ENCODE results near the gene BYSL.

Gene BYSL

DNA sequence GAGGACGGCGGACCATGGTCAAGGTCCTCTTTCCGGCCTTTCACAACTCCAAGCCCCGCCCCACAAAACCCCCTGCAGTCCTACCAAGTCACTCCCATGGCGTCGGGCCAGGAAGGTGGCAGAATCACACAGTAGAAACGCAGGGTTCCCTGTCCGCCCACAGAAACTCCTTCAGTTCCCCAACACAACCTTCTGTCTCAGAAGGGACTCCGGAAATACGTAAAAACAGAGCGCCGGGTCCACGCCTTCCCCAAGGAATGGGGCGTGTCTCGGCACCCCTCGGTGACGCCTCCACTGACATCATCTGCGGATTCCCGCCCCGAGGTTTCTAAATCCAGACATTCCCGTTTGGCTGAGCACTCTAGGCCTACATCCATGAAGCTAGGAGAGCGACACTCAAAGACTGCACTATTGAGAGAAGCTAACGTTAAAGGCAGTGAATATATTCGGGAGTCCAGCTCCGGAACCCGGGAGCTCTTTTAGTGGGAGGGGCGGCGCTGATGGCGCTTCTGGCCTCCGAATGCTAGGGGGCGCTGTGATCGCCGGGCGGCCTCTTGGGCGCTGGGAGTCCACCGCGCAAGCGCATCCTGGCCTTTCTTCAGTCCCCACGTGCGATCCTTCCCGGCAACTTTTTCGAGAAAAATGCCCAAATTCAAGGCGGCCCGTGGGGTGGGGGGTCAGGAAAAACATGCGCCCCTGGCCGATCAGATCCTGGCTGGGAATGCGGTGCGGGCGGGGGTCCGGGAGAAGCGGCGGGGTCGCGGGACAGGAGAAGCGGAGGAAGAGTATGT is at the start of gene BYSL, which contains the start of gene MED20:
TSS of gene BYSL (plus strand) at position 579 of the 791 bp plus-strand sequence. CDS start at position 643, 64 bp downstream.
TSS of gene MED20 (minus strand) at position 219 of the 791 bp plus-strand sequence. CDS start at position 98, 121 bp downstream.
- H3K4me3 ChIP-seq (ENCODE audit: low read depth, low read length) = peak within 1 kb of the TSS; percentile 92

GRCh38 chr6:41871691-41872090 is 49.6 kb upstream of the BYSL start:
- no peak overlapping the region for H3K4me3 ChIP-seq (ENCODE audit: low read depth, low read length)

DNA sequence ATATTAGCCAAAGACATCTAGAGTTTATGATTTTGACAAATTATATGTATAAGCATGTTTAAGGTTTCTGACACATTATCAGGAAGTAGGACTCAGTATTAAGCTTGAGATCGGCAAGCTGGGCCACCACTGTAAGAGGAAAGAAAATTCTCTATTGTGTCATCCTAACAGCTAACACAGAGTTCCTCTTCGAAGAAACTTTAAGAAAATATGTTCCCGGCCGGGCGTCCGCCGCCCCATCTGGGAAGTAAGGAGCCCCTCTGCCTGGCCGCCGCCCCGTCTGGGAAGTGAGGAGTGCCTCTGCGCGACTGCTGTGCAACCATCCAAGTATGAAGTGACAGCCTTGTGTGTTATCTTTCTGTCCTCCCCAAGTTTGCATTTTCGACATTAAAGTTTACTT is 49.2 kb upstream of the BYSL start:
- H3K4me3 ChIP-seq (ENCODE audit: low read depth, low read length) = no peak overlapping the region

- no peak overlapping the region for H3K4me3 ChIP-seq (ENCODE audit: low read depth, low read length)
These were observed 46.6 kb upstream of the BYSL start for GRCh38 chr6:41874741-41875140.

DNA sequence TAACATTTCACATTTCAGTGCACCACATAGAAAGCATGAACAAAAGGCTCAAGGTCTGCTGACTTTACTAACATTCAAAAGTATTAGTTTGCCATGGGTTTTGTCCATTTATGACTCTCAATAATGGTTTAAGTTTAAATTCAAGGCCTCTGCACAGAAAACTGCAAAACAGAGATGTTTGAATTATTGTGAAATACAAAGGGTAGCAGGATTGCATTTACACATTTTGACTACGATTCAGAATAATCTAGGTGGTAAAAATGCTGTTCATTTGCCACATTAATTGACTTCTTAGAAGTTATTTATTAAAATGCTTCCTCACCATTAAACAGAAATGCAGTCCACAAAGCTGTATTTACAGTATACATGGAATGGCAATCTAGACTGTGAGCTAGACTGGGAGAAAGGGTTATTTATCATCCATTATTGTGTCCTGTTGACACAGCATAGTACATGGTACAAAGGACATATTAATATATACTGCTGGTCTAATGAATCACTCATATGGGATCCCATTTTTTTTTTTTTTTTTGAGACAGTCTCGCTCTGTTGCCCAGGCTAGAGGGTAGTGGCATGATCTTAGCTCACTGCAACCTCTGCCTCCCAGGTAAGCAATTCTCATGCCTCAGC is 44.1 kb upstream of the BYSL start:
- H3K4me3 ChIP-seq (ENCODE audit: low read depth, low read length) = no peak overlapping the region

GRCh38 chr6:41878246-41878645 is 43.1 kb upstream of the BYSL start:
- no peak overlapping the region for H3K4me3 ChIP-seq (ENCODE audit: low read depth, low read length)

GRCh38 chr6:41878961-41879405 is 42.3 kb upstream of the BYSL start:
- H3K4me3 ChIP-seq (ENCODE audit: low read depth, low read length) = no peak overlapping the region

GRCh38 chr6:41881506-41881905 is 39.8 kb upstream of the BYSL start:
- no peak overlapping the region for H3K4me3 ChIP-seq (ENCODE audit: low read depth, low read length)

GRCh38 chr6:41884957-41885356 is 36.3 kb upstream of the BYSL start:
- H3K4me3 ChIP-seq (ENCODE audit: low read depth, low read length) = no peak overlapping the region

GRCh38 chr6:41885930-41886329 is 35.4 kb upstream of the BYSL start:
- no peak overlapping the region for H3K4me3 ChIP-seq (ENCODE audit: low read depth, low read length)

GRCh38 chr6:41887331-41887751 is 34.0 kb upstream of the BYSL start:
- H3K4me3 ChIP-seq (ENCODE audit: low read depth, low read length) = no peak overlapping the region

DNA sequence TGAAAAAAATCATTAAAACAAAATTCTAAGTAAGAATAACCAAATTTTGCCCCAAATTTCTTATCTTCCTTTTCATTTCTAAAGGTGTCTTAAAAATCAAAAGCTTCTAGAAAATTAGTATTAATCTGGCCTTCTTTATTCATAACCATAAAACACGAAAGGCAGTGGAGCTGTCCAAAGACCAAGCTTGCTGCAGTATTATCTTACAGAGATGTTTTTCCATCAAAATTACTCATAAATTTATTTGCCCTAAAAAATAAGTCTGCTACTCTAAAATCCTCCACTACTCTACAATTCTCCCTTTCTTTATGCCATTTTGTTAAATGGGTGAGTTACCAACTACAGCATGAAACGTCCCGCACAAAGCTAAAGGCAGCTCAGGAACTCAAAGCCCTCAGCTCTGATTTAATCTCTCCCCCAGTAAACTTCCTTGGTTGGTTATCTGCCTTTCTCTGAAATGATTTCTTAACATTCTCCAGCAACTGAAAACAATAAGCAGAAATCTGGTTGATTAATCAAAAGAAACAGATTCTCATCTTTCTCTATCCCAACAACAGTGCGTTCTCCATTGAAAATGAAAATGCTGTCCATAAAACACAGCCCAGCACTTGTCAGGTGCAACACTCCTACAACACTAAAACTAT is 28.3 kb upstream of the BYSL start:
- peak overlapping the region; percentile 85 for H3K4me3 ChIP-seq (ENCODE audit: low read depth, low read length)

DNA sequence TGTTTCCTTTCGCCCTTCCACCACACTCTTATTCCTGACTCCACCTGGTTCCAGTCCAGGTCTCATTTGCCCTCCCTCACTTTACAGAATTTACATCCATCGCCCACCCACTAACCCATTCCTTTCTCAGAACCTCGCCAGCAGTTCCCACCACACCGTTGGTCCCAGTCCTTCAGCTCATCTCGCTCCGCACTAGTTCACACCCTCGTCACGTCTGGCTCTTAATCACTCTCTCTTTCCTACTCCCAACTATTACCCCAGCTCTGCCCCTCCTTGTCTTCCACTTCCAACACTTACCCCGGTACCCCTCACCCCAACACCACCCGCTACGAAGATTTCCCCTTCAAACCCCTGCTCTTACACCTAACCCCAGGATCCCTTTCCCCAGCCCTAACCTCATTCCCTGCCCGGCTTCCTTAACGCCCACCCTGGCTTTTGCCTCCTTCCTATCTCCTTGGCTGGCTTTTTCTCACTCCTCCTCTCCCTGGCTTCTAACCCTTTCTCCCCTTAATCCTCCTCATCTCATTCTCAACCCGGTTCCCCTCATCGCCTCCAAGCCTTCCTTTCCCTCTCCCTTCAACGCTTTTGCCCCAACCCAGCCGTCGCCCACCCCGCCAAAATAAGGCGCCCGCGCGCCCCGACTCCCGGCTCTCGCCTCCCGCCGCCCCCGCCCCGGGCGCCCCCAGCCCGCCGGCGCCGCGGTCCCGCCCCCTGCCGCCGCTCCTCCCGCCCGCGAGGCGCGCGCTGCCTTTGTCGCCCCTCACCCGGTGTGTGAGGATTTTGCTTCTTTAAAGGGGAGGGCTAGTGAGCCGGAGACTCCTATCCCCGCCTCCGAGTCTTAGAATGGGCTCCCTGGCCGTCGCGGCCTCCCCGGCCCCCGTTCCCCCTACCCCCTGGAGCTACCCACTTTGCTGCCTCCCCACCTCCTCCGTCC is 26.7 kb upstream of the BYSL start:
- H3K4me3 ChIP-seq (ENCODE audit: low read depth, low read length) = peak overlapping the region; percentile 85

DNA sequence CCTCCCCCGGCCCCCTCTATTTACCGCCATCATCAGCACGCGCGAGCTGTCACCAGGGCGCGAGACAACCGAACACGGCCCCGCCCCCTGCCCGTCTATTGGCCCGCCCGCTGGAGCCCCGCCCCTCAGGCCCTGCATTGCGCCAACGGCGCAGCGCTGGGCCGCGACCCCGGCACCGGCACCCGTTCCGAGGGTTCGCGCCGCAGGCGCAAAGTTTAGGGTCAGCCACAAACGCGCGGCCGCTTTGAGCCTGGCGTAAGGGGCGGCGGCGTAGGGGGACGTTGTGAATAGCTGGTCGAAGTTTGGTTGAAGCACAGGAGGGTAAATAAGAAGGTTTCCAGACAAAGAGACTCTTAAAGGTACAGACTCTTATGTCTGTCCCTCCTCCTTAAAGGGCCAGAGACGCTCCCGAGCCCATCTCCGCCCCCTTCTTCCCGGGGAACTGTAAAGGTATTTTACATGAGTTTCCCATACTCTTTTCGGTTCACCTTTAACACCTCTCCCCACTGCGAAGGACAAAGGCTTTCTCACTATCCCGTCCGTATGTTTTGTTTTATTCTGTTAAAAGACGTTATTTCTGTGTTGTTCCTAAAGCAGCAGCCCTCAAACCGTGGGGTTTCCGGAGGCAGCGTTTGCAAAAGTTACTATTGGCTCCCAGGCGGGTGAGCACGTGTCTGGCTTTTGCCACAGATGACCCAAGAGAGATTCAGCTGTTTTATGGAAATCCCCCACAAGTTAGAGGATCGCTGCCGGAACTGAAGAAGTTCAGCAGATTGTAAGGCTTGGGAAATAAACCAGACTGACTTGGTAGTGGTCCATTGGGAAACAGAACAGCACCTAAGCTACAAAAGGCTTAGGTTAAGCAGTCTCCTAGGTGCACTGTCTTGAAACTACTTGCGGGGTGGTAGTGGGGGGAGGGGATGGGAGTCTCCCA is 25.7 kb upstream of the BYSL start, which contains the start of gene USP49:
TSS of gene USP49 (minus strand) at position 76 of the 934 bp plus-strand sequence. CDS start 88,392 bp downstream, outside the sequence.
- H3K4me3 ChIP-seq (ENCODE audit: low read depth, low read length) = peak within 1 kb of the TSS; percentile 85

DNA sequence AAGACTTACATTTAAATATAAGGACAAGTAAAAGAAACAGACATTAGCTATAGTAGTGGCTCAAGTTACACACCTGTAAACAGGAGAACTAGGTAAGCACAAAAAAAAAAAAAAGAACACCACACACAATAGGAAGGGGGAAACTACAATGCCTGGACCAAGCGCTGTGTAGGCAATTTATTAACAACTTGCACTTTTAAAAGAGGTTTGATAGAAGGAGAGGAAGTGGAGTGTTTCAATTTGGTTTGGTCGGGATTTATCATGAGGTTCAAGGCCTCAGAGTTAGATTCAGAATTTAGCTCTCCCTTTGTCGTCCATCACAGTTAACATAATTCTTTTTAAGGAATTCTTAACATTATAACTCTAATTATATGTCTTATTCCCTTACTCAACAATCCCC is 25.0 kb upstream of the BYSL start:
- H3K4me3 ChIP-seq (ENCODE audit: low read depth, low read length) = peak overlapping the region; percentile 72

DNA sequence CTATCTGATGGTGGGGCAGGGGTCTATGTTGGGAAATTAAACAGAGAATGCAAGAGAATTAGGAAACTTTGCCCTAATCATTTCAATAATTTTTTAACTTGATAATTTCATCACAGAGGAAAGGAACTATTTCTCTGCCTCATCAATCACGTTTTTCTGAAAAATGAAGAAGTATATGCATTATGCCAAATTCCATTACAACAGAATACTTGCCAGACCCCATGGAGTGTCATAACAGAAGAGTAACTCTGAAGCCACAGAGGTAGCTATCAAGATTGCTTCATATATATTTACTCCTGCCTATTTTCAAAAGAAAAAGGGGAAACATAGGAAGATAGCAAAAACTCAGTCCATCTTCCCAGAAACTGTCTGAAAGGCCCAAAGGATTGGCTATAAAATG is 20.4 kb upstream of the BYSL start:
- H3K4me3 ChIP-seq (ENCODE audit: low read depth, low read length) = no peak overlapping the region

GRCh38 chr6:41901882-41902519 is 19.3 kb upstream of the BYSL start:
- H3K4me3 ChIP-seq (ENCODE audit: low read depth, low read length) = no peak overlapping the region

DNA sequence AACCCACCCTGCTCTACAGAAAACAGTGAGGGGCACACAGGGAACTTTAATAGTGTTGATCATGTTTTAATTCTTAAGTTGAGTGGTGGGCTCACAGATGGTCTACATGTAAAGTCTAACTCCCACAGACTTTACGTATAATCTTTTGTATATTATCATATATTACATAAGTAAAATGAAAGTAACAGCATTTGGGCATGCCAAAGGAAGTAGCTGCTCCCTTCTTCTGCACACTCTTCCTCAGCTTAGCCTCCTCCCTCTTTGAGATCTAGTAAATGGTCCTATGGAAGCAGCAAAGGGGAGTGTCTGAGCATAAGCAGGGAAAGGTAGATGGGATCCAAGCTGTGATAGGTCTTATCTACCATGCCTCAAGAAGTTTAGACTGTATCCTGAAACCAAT is 11.6 kb upstream of the BYSL start:
- no peak overlapping the region for H3K4me3 ChIP-seq (ENCODE audit: low read depth, low read length)

- no peak overlapping the region for H3K4me3 ChIP-seq (ENCODE audit: low read depth, low read length)
These were observed 7.0 kb upstream of the BYSL start for GRCh38 chr6:41914343-41914742.

All from iPS-11a (cell line).